GM21786 (cell line): ENCODE measurements around the gene DYNLL1.
"Not testable (repeated sequence)": the region's sequence is repeated elsewhere in the genome, so short reads cannot be mapped to it uniquely, and the experiment has no call there.

Experiments
- ATAC-seq: cut with Tn5 transposase; IDR thresholded peaks from one replicate; pipeline ENCODE4 v1.9.1; 2021; ENCODE audit not compliant: unreplicated experiment

DYNLL1 gene

GRCh38 chr12:120473807-120474615 lies 21.9 kb upstream of the DYNLL1 start:
- no peak for ATAC-seq

DNA sequence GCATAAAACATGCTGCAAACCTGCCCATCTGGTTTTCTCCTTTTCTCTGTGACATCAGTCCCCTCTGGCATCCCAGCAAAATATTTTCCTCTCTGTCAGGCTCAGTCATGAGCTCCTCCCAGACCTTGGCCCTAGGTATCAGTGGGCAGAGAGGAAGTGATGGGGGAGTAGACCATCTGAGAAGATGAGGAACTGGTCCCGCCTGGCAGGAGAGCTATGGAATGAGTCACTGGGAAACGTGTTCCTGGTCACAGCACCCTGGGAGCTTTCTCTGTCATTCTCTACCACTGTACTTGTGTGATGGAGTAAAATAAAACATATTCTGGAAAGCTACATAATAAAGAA lies 21.3 kb upstream of the DYNLL1 start:
- ATAC-seq = no peak

DNA sequence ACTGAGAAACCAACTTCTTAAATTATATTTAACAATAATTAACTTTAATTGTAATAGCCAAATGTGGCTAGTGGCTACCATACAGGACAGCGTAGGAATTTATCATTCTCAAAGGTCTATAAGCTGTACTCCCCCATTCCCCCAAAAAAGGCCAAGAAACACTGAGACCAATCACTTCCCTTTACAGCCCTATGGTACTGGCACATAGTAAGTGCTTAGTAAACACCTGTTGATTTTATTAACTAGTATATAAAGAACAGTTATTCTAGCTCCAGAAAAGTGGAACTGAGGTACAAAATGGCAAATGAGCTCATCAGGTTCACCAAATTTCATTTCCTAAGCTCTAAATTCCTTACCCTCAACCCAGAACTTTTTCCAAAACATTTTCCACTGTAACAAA lies 20.3 kb upstream of the DYNLL1 start:
- ATAC-seq = no peak

DNA sequence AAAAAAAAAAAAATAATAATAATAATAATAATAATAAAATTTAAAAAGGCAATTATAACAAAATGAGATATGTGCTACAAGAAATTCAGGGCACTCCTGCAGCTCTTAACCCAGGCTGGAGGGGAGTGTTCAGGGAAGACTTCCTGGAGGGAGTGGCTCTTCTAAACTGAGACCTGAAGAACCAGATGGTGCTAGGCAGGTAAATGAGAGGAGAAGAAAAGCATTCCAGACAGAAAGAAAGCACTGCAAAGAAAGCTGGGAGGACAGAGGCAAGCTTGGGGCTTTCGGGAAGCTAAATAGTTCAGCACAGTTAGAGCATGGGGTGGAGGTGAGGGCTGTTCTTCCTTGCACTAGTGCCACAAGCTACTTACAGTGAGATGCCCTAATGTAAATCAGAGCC lies 16.5 kb upstream of the DYNLL1 start:
- ATAC-seq = no peak

GRCh38 chr12:120480211-120480610 lies 15.7 kb upstream of the DYNLL1 start:
- no peak for ATAC-seq

GRCh38 chr12:120481022-120481767 lies 14.7 kb upstream of the DYNLL1 start:
- no peak for ATAC-seq

DNA sequence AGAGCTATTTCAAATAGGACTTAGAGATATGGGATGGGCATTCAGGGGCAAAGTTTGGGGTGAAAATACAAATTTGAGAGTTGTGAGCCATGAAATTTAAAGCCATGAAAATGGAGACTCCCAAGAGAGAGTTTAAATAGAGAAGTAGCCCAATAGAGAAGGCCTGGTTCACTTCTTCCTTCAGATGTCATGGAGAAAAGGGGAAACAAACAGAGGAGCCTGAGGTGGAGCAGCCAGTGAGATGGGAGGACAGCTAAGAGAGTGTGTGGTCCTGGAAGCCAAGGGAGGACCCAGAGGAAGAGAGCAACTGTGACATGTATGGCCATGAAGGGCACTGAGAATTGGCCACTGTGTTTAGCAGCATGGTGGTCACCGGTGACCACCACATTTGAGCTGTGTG lies 12.3 kb upstream of the DYNLL1 start:
- ATAC-seq = no peak

- ATAC-seq = no peak
These were observed 9.7 kb upstream of the DYNLL1 start for GRCh38 chr12:120485961-120486881.

DNA sequence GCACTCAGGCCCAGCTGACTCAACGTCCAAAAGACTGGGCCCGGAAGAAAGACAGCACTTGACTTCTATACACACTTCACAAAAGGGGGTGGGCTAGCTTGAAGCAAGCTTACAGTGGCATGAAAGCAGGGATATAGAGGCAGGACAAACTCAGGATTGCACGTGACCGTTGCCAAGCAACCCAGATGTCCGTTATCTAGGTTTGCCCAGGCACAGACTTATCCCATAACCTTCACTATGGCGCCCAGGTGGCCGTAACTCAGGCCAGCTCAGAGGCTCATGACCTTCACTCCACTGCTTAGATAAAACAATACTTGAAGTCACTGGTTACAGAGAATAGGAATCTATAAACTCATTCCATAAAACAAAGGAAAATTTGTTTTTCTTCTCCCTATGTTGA lies 8.4 kb upstream of the DYNLL1 start:
- ATAC-seq = not testable (repeated sequence)

DNA sequence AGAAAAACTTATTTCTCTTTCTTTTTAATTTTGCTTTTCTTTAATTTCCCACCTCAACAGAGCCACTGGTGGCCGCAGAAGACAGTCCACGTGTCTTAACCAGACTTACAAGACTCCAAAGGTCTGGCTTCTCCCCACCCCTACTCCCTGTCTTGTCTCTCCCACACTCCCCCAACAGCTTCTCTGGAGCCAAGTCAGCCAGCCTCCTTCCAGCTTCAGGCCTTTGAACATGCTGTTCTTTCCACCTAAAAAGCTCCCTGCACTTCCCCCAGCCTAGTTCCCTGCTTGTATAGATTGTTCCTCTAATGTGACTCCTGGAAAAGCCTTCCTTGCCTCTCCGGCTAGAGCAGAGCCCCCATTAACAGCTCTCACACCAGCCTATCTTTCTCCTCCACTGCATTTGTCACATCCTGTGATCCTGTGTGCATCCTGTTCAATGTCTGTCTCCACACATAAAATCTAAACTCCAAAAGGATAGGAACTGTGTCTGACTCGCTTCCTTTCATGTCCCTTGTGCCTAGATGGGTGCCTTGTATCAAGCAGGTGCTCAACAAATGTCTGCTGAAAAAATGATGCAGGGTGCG lies 7.8 kb upstream of the DYNLL1 start:
- ATAC-seq = no peak

- ATAC-seq = no peak
These were observed 6.9 kb upstream of the DYNLL1 start for GRCh38 chr12:120489018-120489417.

DNA sequence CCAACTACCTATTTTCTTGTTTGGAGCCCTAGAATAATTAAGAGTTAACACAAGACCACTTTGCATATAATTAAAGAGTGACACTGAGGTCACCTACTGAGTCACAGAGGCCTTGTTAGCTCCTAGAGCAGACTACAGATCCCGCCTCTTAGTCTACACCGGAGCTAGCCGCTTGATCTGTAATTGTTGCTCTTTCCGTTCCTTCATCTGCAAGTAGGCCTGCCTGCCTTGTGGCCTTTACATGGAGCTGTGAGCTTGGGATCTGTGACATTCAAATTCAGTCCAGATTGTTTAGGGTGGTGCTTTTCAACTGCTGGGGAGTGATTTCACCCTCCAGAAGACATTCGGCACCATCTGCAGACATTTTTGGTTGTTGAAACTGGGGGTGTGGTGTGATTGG lies 5.6 kb upstream of the DYNLL1 start:
- no peak for ATAC-seq

GRCh38 chr12:120490833-120491512 lies 4.9 kb upstream of the DYNLL1 start:
- no peak for ATAC-seq

GRCh38 chr12:120495186-120495730 lies 655 bp upstream of the DYNLL1 start:
- ATAC-seq = no peak

- peak; percentile 7 for ATAC-seq
These were observed 764 bp downstream of the DYNLL1 start for GRCh38 chr12:120496413-120497340.

GRCh38 chr12:120497524-120498150 lies 1.7 kb downstream of the DYNLL1 start:
- ATAC-seq = no peak

- ATAC-seq = no peak
These were observed 3.1 kb downstream of the DYNLL1 start for GRCh38 chr12:120498870-120499515.

DNA sequence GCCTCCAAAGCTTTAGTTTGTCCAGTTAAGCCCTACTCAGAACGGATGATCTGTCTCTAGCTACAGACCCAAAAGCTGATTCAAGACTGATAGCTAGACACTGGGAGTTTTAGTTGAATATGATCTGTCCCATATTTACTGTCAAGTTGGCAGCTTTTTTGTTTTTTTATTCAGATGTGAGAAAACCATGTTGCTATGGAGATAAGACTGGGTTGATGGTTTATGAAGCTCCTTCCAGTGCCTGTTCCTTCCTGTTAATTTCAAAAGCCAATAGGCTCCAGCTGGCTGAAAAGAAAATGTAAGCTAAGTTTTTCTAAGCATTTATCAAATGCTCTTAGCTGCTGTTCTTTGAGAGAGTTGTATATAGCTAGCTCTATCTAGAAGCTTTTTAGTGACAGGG lies 4.7 kb downstream of the DYNLL1 start:
- ATAC-seq = no peak
